Mesothelial cell of epicardium (in vitro differentiated cells): ENCODE data around the gene EIF6. TPM values are rescaled to one million over a fixed set of nuclear protein-coding genes. Genes with fewer than 3 reads are reported as not detected.

Source experiments
- DNase-seq, 2 experiments: peaks; one replicate each; pipeline ENCODE4 v3.0.0; 2021; ENCODE audit warnings: low spot score in 2 of 2; ENCODE audit not compliant: unreplicated experiment in 2 of 2
- H3K27ac Mint-ChIP-seq: 2 replicates; pipeline ENCODE4 v1.8.0; 2021; ENCODE audit warnings: mixed read lengths
- H3K27me3 Mint-ChIP-seq: 2 replicates; pipeline ENCODE4 v1.8.0; 2021; ENCODE audit warnings: low read depth, mixed read lengths
- H3K36me3 Mint-ChIP-seq: 2 replicates; pipeline ENCODE4 v1.8.0; 2021; ENCODE audit warnings: mixed read lengths
- H3K4me1 Mint-ChIP-seq: 2 replicates; pipeline ENCODE4 v1.8.0; 2021; ENCODE audit warnings: mixed read lengths
- H3K4me3 Mint-ChIP-seq: 2 replicates; pipeline ENCODE4 v1.8.0; 2021; ENCODE audit warnings: mild to moderate bottlenecking, moderate library complexity, mixed read lengths
- H3K9me3 Mint-ChIP-seq: 2 replicates; pipeline ENCODE4 v1.8.0; 2021; ENCODE audit warnings: mixed read lengths
- CTCF ChIP-seq: fragments of 200-600 bp; sonication (generic); IDR thresholded peaks from one replicate; pipeline ENCODE4 v1.5.0; 2021; ENCODE audit warnings: antibody characterized with exemption; ENCODE audit not compliant: unreplicated experiment
- total RNA-seq: library from RNA; stranded (reverse); gene quantifications from 3 replicates; pipeline ENCODE4 v1.2.1, GENCODE V29; 2021

EIF6 gene
- total RNA-seq, 1 donor from 2014 or later = 107 TPM

DNA sequence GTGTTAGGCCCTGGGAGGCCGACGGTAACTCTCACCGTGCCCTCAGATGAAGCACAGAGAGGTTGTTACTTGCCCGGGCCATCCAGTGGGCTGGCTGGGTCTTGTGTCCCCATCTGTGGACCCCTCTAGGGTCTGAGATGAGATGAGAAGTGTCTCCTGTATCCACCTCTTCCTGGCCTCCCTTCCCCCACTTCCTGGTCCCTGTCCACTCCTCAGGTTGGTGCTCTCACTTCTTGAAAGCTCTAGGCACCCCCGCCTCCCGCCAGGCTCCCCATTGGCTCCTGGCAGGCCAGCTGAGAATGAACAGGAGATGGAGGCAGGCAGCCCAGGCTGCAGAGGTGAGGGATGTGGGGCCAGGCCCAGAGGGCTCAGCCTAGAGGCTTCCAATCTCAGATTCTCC lies 8.2 kb downstream of the EIF6 start:
- Mint-ChIP-seq H3K27me3 (no peaks in the 10 kb centered on the region), H3K36me3 (peaks cover 10% of the 10 kb centered on the region), H3K27ac (peak overlapping the region; percentile 50), H3K9me3 (no peaks in the 10 kb centered on the region), H3K4me3 (peak overlapping the region; percentile 95), H3K4me1 (peaks cover 6% of the 10 kb centered on the region)
- no peak for TF ChIP-seq CTCF
- DNase-seq = no peak

GRCh38 chr20:35275741-35276251 lies 8.8 kb downstream of the EIF6 start:
- Mint-ChIP-seq H3K4me1 (peaks cover 6% of the 10 kb centered on the region), H3K4me3 (peak overlapping the region; percentile 95), H3K36me3 (peaks cover 13% of the 10 kb centered on the region), H3K27me3 (no peaks in the 10 kb centered on the region), H3K9me3 (no peaks in the 10 kb centered on the region), H3K27ac (no peak overlapping the region)
- TF ChIP-seq CTCF = no peak
- no peak for DNase-seq

GRCh38 chr20:35274172-35275092 lies 10.1 kb downstream of the EIF6 start:
- Mint-ChIP-seq H3K4me1 (peaks cover 6% of the 10 kb centered on the region), H3K27ac (no peak overlapping the region), H3K36me3 (peaks cover 4% of the 10 kb centered on the region), H3K27me3 (no peaks in the 10 kb centered on the region), H3K4me3 (no peak overlapping the region), H3K9me3 (no peaks in the 10 kb centered on the region)
- no peak for TF ChIP-seq CTCF
- DNase-seq = no peak

- Mint-ChIP-seq H3K4me3 (no peak overlapping the region), H3K27ac (no peak overlapping the region), H3K36me3 (peaks cover 4% of the 10 kb centered on the region), H3K4me1 (peaks cover 10% of the 10 kb centered on the region), H3K9me3 (no peaks in the 10 kb centered on the region), H3K27me3 (no peaks in the 10 kb centered on the region)
- DNase-seq = no peak
- TF ChIP-seq CTCF = no peak
Observed at GRCh38 chr20:35273449-35274171, 11.0 kb downstream of the EIF6 start.

GRCh38 chr20:35271904-35272303 lies 12.7 kb downstream of the EIF6 start:
- H3K9me3 Mint-ChIP-seq = no peaks in the 10 kb centered on the region
- no peak for TF ChIP-seq CTCF
- H3K36me3 Mint-ChIP-seq = peaks cover 8% of the 10 kb centered on the region

More at GRCh38 chr20:35271904-35272303, 12.7 kb downstream of the EIF6 start:
- Mint-ChIP-seq H3K27ac (no peak overlapping the region), H3K4me1 (peaks cover 8% of the 10 kb centered on the region), H3K4me3 (no peak overlapping the region), H3K27me3 (no peaks in the 10 kb centered on the region)
- no peak for DNase-seq
